ENCODE results near the gene RASGRF1. TPM values are rescaled to one million over a fixed set of nuclear protein-coding genes. Genes with fewer than 3 reads are reported as not detected.

The RASGRF1 gene
- total and polyA plus RNA-seq, 9 of the 15 experiments (the other 6 are each of a cell fraction or from before 2014, with no cell fraction given), result 0.03 to 0.58 (median 0.06) TPM; not detected in 1

- Histone ChIP-seq H3K27me3 (ENCODE audit: control insufficient read depth in 2 of 2, insufficient read depth in 2 of 2, low read length in 2 of 2) (peaks cover 13 to 34% of the 10 kb centered on the region in 2 experiments; a peak in 3 of 5 replicates), H3K9ac (ENCODE audit: insufficient read depth in 1 of 2, low read depth in 2 of 2, low read length in 2 of 2) (peak overlapping the region in 1 of 2 experiments; percentile 26; a peak in 1 of 4 replicates), H3K9me3 (replicated peaks; ENCODE audit: control insufficient read depth, insufficient read depth, low read depth, low read length) (no peaks in the 10 kb centered on the region), H3K36me3 (ENCODE audit: control insufficient read depth, insufficient read depth, low read length) (no peaks in the 10 kb centered on the region), H2AFZ (ENCODE audit: low read depth, low read length) (no peak overlapping the region), H3K4me3 (no peak overlapping the region), H3K4me1 (replicated peaks in 1 of 2; ENCODE audit: control insufficient read depth in 2 of 2, insufficient read depth in 2 of 2, low read length in 2 of 2) (peaks cover 0 to 4% of the 10 kb centered on the region in 2 experiments; a peak in 2 of 5 replicates), H4K20me1 (replicated peaks; ENCODE audit: control insufficient read depth, insufficient read depth, low read length) (no peaks in the 10 kb centered on the region), H3K9me1 (ENCODE audit: control insufficient read depth, insufficient read depth, low read length) (no peaks in the 10 kb centered on the region), H3K79me2 (ENCODE audit: control insufficient read depth, insufficient read depth, low read length) (no peaks in the 10 kb centered on the region), H3K27ac (ENCODE audit: extremely low read depth, low read depth, low read length) (no peak overlapping the region), H3K4me2 (ENCODE audit: insufficient read depth, low read length) (no peak overlapping the region)
- TF ChIP-seq NFYB (IDR thresholded peaks at IDR 0.05; ENCODE audit: extremely low read depth, insufficient read length) (no peak), ZNF124 (CRISPR knock-in tag; IDR thresholded peaks at IDR 0.05) (no peak), SMARCE1 (IDR thresholded peaks at IDR 0.05) (no peak), FOXM1 (IDR thresholded peaks at IDR 0.05; ENCODE audit: low read depth) (no peak), FOXM1 (CRISPR knock-in tag; IDR thresholded peaks at IDR 0.05; ENCODE audit: low read depth) (no peak), CTBP1 (IDR thresholded peaks at IDR 0.05; ENCODE audit: borderline replicate concordance) (no peak), POU5F1 (IDR thresholded peaks at IDR 0.05; ENCODE audit: borderline replicate concordance, low read depth, low read length, partially characterized antibody) (no peak), ZNF316 (IDR thresholded peaks at IDR 0.05) (no peak)
- ATAC-seq (no peak), FAIRE-seq (no peak), DNase-seq (ENCODE audit: extremely low read depth in 1 of 4, low spot score in 3 of 4) (no peak)
- 4% methylated on average over 4 of the region's 4 CpGs for WGBS (ENCODE audit: insufficient coverage, low coverage, missing lambda C conversion rate)
- ChIA-PET POLR2A (interaction anchor here (0.7 to 0.9 kb wide), 2 partner anchors 12 to 427 kb away, joined by 3 to 4 read pairs; no protein-coding TSS in a partner anchor), CTCF (ENCODE audit: low intra/inter-chr PET ratio) (no interaction called here)
- no TSS peak for BruUV-seq (replicated peaks)
- intact Hi-C loops (cut with micrococcal nuclease), result loop anchor here (10.0 kb wide), 1 partner anchor 68 kb away; no protein-coding TSS in a partner anchor
- in situ Hi-C loops (cut with MboI), result no loop called here
Observed at GRCh38 chr15:79036323-79036722, 54.3 kb downstream of the RASGRF1 start.
